ENCODE measurements around the gene MCTP1. TPM values are rescaled to one million over a fixed set of nuclear protein-coding genes. Genes with fewer than 3 reads are reported as not detected.
A peak's percentile ranks its signal among the peaks of the same experiment; 100 is the strongest.

Gene MCTP1
- total RNA-seq, 2 experiments from 2014 or later, result 1.6 TPM

- Mint-ChIP-seq H3K36me3 (no peaks in the 10 kb centered on the region), H3K27me3 (no peaks in the 10 kb centered on the region), H3K4me1 (no peaks in the 10 kb centered on the region), H3K9me3 (no peaks in the 10 kb centered on the region), H3K4me3 (no peak overlapping the region), H3K27ac (no peak overlapping the region)
- ATAC-seq (ENCODE audit: low read depth) (no peak), DNase-seq (no peak)
- POLR2A ChIA-PET, result no interaction called here
These were observed 394.0 kb downstream of the MCTP1 start for GRCh38 chr5:94890907-94891306.

- Mint-ChIP-seq H3K4me3 (no peak overlapping the region), H3K27me3 (no peaks in the 10 kb centered on the region), H3K4me1 (no peaks in the 10 kb centered on the region), H3K36me3 (no peaks in the 10 kb centered on the region), H3K9me3 (no peaks in the 10 kb centered on the region), H3K27ac (no peak overlapping the region)
- no peak for DNase-seq
- ATAC-seq (ENCODE audit: low read depth), result no peak
- POLR2A ChIA-PET, result no interaction called here
These were observed 396.2 kb downstream of the MCTP1 start for GRCh38 chr5:94888674-94889073.

GRCh38 chr5:94885931-94886330 lies 399.0 kb downstream of the MCTP1 start:
- Mint-ChIP-seq H3K9me3 (no peaks in the 10 kb centered on the region), H3K4me1 (no peaks in the 10 kb centered on the region), H3K36me3 (no peaks in the 10 kb centered on the region), H3K4me3 (no peak overlapping the region), H3K27me3 (peaks cover 5% of the 10 kb centered on the region), H3K27ac (no peak overlapping the region)
- no peak for DNase-seq
- ATAC-seq (ENCODE audit: low read depth), result no peak
- POLR2A ChIA-PET, result no interaction called here

- Mint-ChIP-seq H3K4me3 (no peak overlapping the region), H3K9me3 (no peaks in the 10 kb centered on the region), H3K4me1 (no peaks in the 10 kb centered on the region), H3K27me3 (peaks cover 9% of the 10 kb centered on the region), H3K36me3 (no peaks in the 10 kb centered on the region), H3K27ac (no peak overlapping the region)
- POLR2A ChIA-PET, result no interaction called here
- ATAC-seq (ENCODE audit: low read depth) (no peak), DNase-seq (no peak)
These were observed 400.6 kb downstream of the MCTP1 start for GRCh38 chr5:94884311-94884710.

- H3K4me1 Mint-ChIP-seq, result peaks cover 2% of the 10 kb centered on the region
- no peaks in the 10 kb centered on the region for H3K9me3 Mint-ChIP-seq
- H3K36me3 Mint-ChIP-seq, result no peaks in the 10 kb centered on the region
- H3K27me3 Mint-ChIP-seq, result peaks cover 5% of the 10 kb centered on the region
- no peak overlapping the region for H3K27ac Mint-ChIP-seq
- DNase-seq (no peak), ATAC-seq (ENCODE audit: low read depth) (no peak)
- no peak overlapping the region for H3K4me3 Mint-ChIP-seq
- POLR2A ChIA-PET, result no interaction called here
These were observed 412.4 kb downstream of the MCTP1 start for GRCh38 chr5:94872526-94872925.

GRCh38 chr5:94870511-94871183 lies 414.2 kb downstream of the MCTP1 start:
- Mint-ChIP-seq H3K36me3 (no peaks in the 10 kb centered on the region), H3K27ac (no peak overlapping the region), H3K27me3 (peaks cover 5% of the 10 kb centered on the region), H3K4me3 (no peak overlapping the region), H3K9me3 (no peaks in the 10 kb centered on the region), H3K4me1 (peaks cover 2% of the 10 kb centered on the region)
- POLR2A ChIA-PET, result no interaction called here
- DNase-seq, result no peak
- ATAC-seq (ENCODE audit: low read depth), result no peak

- ATAC-seq (ENCODE audit: low read depth), result no peak
- Mint-ChIP-seq H3K4me3 (no peak overlapping the region), H3K4me1 (peaks cover 2% of the 10 kb centered on the region), H3K27ac (no peak overlapping the region), H3K27me3 (no peaks in the 10 kb centered on the region), H3K9me3 (no peaks in the 10 kb centered on the region), H3K36me3 (no peaks in the 10 kb centered on the region)
- POLR2A ChIA-PET, result no interaction called here
- DNase-seq, result no peak
These were observed 415.0 kb downstream of the MCTP1 start for GRCh38 chr5:94869921-94870320.

- Mint-ChIP-seq H3K4me3 (no peak overlapping the region), H3K9me3 (no peaks in the 10 kb centered on the region), H3K4me1 (no peaks in the 10 kb centered on the region), H3K36me3 (no peaks in the 10 kb centered on the region), H3K27me3 (no peaks in the 10 kb centered on the region), H3K27ac (no peak overlapping the region)
- POLR2A ChIA-PET, result no interaction called here
- no peak for ATAC-seq (ENCODE audit: low read depth)
- DNase-seq, result no peak
These were observed 420.9 kb downstream of the MCTP1 start for GRCh38 chr5:94863951-94864350.

- no peaks in the 10 kb centered on the region for H3K9me3 Mint-ChIP-seq
These were observed 427.8 kb downstream of the MCTP1 start for GRCh38 chr5:94857111-94857510.

GRCh38 chr5:94856257-94856800 lies 428.6 kb downstream of the MCTP1 start:
- Mint-ChIP-seq H3K4me1 (no peaks in the 10 kb centered on the region), H3K4me3 (no peak overlapping the region), H3K36me3 (no peaks in the 10 kb centered on the region), H3K9me3 (no peaks in the 10 kb centered on the region), H3K27me3 (peaks cover 4% of the 10 kb centered on the region), H3K27ac (no peak overlapping the region)
- DNase-seq, result no peak
- ATAC-seq (ENCODE audit: low read depth), result no peak
- POLR2A ChIA-PET, result no interaction called here

More at GRCh38 chr5:94857111-94857510, 427.8 kb downstream of the MCTP1 start:
- Mint-ChIP-seq H3K36me3 (no peaks in the 10 kb centered on the region), H3K27me3 (peaks cover 4% of the 10 kb centered on the region), H3K27ac (no peak overlapping the region), H3K4me1 (no peaks in the 10 kb centered on the region), H3K4me3 (no peak overlapping the region)
- no peak for ATAC-seq (ENCODE audit: low read depth)
- POLR2A ChIA-PET, result no interaction called here
- DNase-seq, result no peak

GRCh38 chr5:94855543-94855942 lies 429.4 kb downstream of the MCTP1 start:
- ATAC-seq (ENCODE audit: low read depth) (no peak), DNase-seq (no peak)
- Mint-ChIP-seq H3K27ac (no peak overlapping the region), H3K4me3 (no peak overlapping the region), H3K36me3 (no peaks in the 10 kb centered on the region), H3K4me1 (no peaks in the 10 kb centered on the region), H3K27me3 (peaks cover 4% of the 10 kb centered on the region), H3K9me3 (no peaks in the 10 kb centered on the region)
- POLR2A ChIA-PET, result no interaction called here

- no peaks in the 10 kb centered on the region for H3K36me3 Mint-ChIP-seq
- ATAC-seq (ENCODE audit: low read depth) (no peak), DNase-seq (no peak)
- POLR2A ChIA-PET, result no interaction called here
- no peak overlapping the region for H3K4me3 Mint-ChIP-seq
- H3K27ac Mint-ChIP-seq, result no peak overlapping the region
- no peaks in the 10 kb centered on the region for H3K4me1 Mint-ChIP-seq
- H3K9me3 Mint-ChIP-seq, result no peaks in the 10 kb centered on the region
- peaks cover 4% of the 10 kb centered on the region for H3K27me3 Mint-ChIP-seq
These were observed 431.8 kb downstream of the MCTP1 start for GRCh38 chr5:94853120-94853519.

- DNase-seq, result no peak
- no peaks in the 10 kb centered on the region for H3K9me3 Mint-ChIP-seq
- H3K4me3 Mint-ChIP-seq, result no peak overlapping the region
- H3K4me1 Mint-ChIP-seq, result no peaks in the 10 kb centered on the region
- H3K27ac Mint-ChIP-seq, result no peak overlapping the region
- POLR2A ChIA-PET, result no interaction called here
- ATAC-seq (ENCODE audit: low read depth), result no peak
- H3K36me3 Mint-ChIP-seq, result no peaks in the 10 kb centered on the region
- H3K27me3 Mint-ChIP-seq, result no peaks in the 10 kb centered on the region
These were observed 433.9 kb downstream of the MCTP1 start for GRCh38 chr5:94850960-94851359.

- ATAC-seq (ENCODE audit: low read depth), result peak; percentile 67
- Mint-ChIP-seq H3K27ac (no peak overlapping the region), H3K4me3 (no peak overlapping the region), H3K9me3 (no peaks in the 10 kb centered on the region), H3K4me1 (no peaks in the 10 kb centered on the region), H3K36me3 (no peaks in the 10 kb centered on the region), H3K27me3 (no peaks in the 10 kb centered on the region)
- no peak for DNase-seq
- POLR2A ChIA-PET, result no interaction called here
These were observed 434.8 kb downstream of the MCTP1 start for GRCh38 chr5:94849821-94850736.
